Measurements from ENCODE around the gene CBX7.

The CBX7 gene

DNA sequence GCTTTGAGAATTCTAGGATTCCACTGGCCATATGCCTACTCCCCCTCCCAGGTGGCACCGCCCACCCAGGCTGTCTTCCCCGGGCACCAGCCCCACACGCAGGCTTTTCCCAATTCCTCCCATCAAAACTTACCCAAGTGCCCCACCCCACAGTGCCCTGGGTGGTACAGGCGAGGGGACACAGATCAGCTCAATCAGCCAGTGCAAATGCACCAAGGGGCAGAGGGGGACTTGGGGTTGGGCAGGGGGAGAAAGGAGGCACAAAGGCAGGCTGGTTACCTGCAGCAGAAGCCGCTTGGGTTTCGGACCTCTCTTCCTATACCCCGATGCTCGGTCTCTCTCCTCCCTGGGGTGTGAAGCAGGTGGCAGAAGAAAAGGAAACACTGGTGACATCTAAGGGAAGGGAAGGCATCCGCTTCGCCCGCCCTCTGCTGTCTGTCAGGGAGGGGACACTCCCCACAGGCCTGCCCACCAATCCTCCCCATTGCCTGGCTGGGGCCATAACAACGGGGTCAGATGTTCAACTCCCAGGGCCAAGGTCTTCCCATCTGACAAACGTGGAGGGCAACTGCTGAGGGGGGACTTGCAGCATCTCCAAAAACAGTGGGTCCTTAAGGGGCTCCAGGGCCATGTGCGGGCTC lies 14.0 kb downstream of the CBX7 start:
- Histone ChIP-seq H3K14ac (ENCODE audit: low read length in 2 of 2) (no peak overlapping the region), H2AK5ac (ENCODE audit: low read length, severe bottlenecking) (no peak overlapping the region), H3K27me3 (ENCODE audit: control insufficient read depth in 1 of 2, insufficient read depth in 1 of 2, low read length in 2 of 2) (no peaks in the 10 kb centered on the region), H4K91ac (ENCODE audit: low read length) (no peak overlapping the region), H3K4me2 (ENCODE audit: low read length, poor library complexity, severe bottlenecking) (no peak overlapping the region), H2BK12ac (ENCODE audit: low read length in 2 of 2) (no peak overlapping the region), H3K36me3 (ENCODE audit: control insufficient read depth in 1 of 2, insufficient read depth in 2 of 2, low read depth in 1 of 2, low read length in 2 of 2) (peaks cover 0 to 5% of the 10 kb centered on the region in 2 experiments), H3K79me1 (replicated peaks; ENCODE audit: low read length, poor library complexity, severe bottlenecking) (no peaks in the 10 kb centered on the region), H3K4ac (ENCODE audit: low read depth in 1 of 2, low read length in 2 of 2) (no peak overlapping the region), H2BK15ac (ENCODE audit: low read depth, poor library complexity, severe bottlenecking) (no peak overlapping the region), H2BK120ac (ENCODE audit: low read depth, low read length) (no peak overlapping the region), H3K18ac (ENCODE audit: low read depth in 1 of 2, low read length in 2 of 2) (no peak overlapping the region), H3K23ac (ENCODE audit: low read length in 2 of 2) (no peak overlapping the region), H2AFZ (ENCODE audit: low read depth, low read length) (no peak overlapping the region), H4K8ac (ENCODE audit: low read length) (no peak overlapping the region), H3K4me3 (ENCODE audit: insufficient read depth in 1 of 2, low read depth in 1 of 2, low read length in 2 of 2) (no peak overlapping the region), H3K9ac (ENCODE audit: low read length) (no peak overlapping the region), H3K4me1 (ENCODE audit: control insufficient read depth, insufficient read depth, low read depth, low read length) (peaks cover 7% of the 10 kb centered on the region), H3K9me3 (ENCODE audit: control insufficient read depth, low read length) (no peaks in the 10 kb centered on the region), H3K27ac (ENCODE audit: low read length, poor library complexity, severe bottlenecking) (no peak overlapping the region), H2BK5ac (ENCODE audit: low read depth, low read length, poor library complexity, severe bottlenecking) (no peak overlapping the region)
- 84% methylated on average over 14 of the region's 14 CpGs for WGBS
- no peak for DNase-seq

DNA sequence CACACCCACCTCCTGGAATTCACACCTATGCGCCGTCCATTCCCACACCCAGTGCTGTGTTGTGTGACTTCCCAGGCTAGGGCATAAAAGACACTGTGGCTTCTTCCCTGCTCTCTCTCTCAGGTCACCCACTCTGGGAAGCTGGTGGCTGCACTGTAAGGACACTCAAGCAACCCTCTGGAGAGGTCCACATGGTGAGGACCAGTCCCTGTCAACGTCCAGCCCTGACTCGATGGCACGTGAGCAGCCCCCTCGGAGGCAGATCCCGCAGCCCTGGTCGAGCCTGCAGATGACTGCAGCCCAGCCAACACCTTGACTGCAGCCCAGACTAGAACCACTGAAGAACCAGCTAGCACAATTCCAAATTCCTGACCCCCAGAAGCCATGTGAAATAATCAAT lies 16.2 kb downstream of the CBX7 start:
- Histone ChIP-seq H3K4me1 (ENCODE audit: control insufficient read depth, insufficient read depth, low read depth, low read length) (peaks cover 8% of the 10 kb centered on the region), H3K4me3 (ENCODE audit: insufficient read depth in 1 of 2, low read depth in 1 of 2, low read length in 2 of 2) (no peak overlapping the region), H2BK5ac (ENCODE audit: low read depth, low read length, poor library complexity, severe bottlenecking) (no peak overlapping the region), H2AFZ (ENCODE audit: low read depth, low read length) (no peak overlapping the region), H4K91ac (ENCODE audit: low read length) (no peak overlapping the region), H3K27ac (ENCODE audit: low read length, poor library complexity, severe bottlenecking) (no peak overlapping the region), H3K9ac (ENCODE audit: low read length) (no peak overlapping the region), H2AK5ac (ENCODE audit: low read length, severe bottlenecking) (no peak overlapping the region), H3K9me3 (ENCODE audit: control insufficient read depth, low read length) (no peaks in the 10 kb centered on the region), H3K4me2 (ENCODE audit: low read length, poor library complexity, severe bottlenecking) (no peak overlapping the region), H2BK120ac (ENCODE audit: low read depth, low read length) (no peak overlapping the region), H3K36me3 (ENCODE audit: control insufficient read depth in 1 of 2, insufficient read depth in 2 of 2, low read depth in 1 of 2, low read length in 2 of 2) (peaks cover 8 to 11% of the 10 kb centered on the region in 2 experiments), H4K8ac (ENCODE audit: low read length) (no peak overlapping the region), H2BK15ac (ENCODE audit: low read depth, poor library complexity, severe bottlenecking) (no peak overlapping the region), H2BK12ac (ENCODE audit: low read length in 2 of 2) (no peak overlapping the region), H3K4ac (ENCODE audit: low read depth in 1 of 2, low read length in 2 of 2) (no peak overlapping the region), H3K23ac (ENCODE audit: low read length in 2 of 2) (no peak overlapping the region), H3K14ac (ENCODE audit: low read length in 2 of 2) (no peak overlapping the region), H3K18ac (ENCODE audit: low read depth in 1 of 2, low read length in 2 of 2) (no peak overlapping the region), H3K79me1 (replicated peaks; ENCODE audit: low read length, poor library complexity, severe bottlenecking) (no peaks in the 10 kb centered on the region), H3K27me3 (ENCODE audit: control insufficient read depth in 1 of 2, insufficient read depth in 1 of 2, low read length in 2 of 2) (peaks cover 0 to 13% of the 10 kb centered on the region in 2 experiments)
- no peak for DNase-seq
- WGBS, result 89% methylated on average over 8 of the region's 8 CpGs

DNA sequence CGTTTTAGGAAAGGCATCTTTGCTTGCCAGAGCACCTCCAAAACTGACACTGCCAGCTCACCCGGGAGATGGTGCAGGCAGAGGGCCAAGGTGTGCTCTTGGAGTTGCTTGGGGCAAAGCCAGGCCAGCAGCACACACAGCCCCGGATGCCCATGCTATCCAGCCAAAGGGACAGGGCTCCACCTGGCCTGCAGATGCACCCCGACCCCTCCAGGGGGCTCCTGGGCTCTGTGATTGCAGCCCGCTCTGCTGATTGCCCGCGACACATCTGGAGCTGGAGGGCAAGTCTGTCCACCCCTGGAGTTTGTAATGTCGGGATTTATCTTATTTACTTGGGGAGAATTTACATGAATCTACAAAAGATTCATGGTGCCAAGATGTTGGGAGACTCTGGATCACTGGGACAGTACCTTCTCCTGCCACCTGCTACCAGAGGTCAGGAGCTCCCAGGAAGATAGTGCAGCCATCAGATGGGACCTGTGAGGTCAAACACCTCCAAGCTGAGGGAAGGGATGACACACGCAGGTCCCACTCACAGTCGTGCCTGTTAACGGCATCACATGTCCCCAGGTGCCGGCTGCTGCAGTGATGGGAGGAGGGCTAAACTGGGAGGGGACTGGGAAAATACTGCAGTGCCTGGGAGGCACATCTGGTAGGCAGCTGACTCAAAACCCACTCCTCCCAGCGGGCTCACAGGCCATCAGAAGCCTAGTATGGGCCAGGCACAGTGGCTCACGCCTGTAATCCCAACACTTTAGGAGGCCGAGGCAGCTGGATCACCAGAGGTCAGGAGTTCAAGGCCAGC lies 17.2 kb downstream of the CBX7 start:
- 37% methylated on average over 15 of the region's 15 CpGs for WGBS
- H2BK15ac ChIP-seq (ENCODE audit: low read depth, poor library complexity, severe bottlenecking), result no peak overlapping the region
- H3K4me1 ChIP-seq (ENCODE audit: control insufficient read depth, insufficient read depth, low read depth, low read length), result peaks cover 12% of the 10 kb centered on the region
- H3K14ac ChIP-seq (ENCODE audit: low read length in 2 of 2), result no peak overlapping the region
- H3K9ac ChIP-seq (ENCODE audit: low read length), result no peak overlapping the region
- H2BK120ac ChIP-seq (ENCODE audit: low read depth, low read length), result no peak overlapping the region
- H2BK12ac ChIP-seq (ENCODE audit: low read length in 2 of 2), result no peak overlapping the region
- no peak overlapping the region for H3K4me3 ChIP-seq (ENCODE audit: insufficient read depth in 1 of 2, low read depth in 1 of 2, low read length in 2 of 2)
- H3K27ac ChIP-seq (ENCODE audit: low read length, poor library complexity, severe bottlenecking), result no peak overlapping the region
- H2AFZ ChIP-seq (ENCODE audit: low read depth, low read length), result no peak overlapping the region
- H3K4me2 ChIP-seq (ENCODE audit: low read length, poor library complexity, severe bottlenecking), result no peak overlapping the region
- no peak overlapping the region for H3K23ac ChIP-seq (ENCODE audit: low read length in 2 of 2)
- H4K8ac ChIP-seq (ENCODE audit: low read length), result no peak overlapping the region
- H3K79me1 ChIP-seq (replicated peaks; ENCODE audit: low read length, poor library complexity, severe bottlenecking), result no peaks in the 10 kb centered on the region
- peaks cover 0 to 13% of the 10 kb centered on the region in 2 experiments for H3K27me3 ChIP-seq (ENCODE audit: control insufficient read depth in 1 of 2, insufficient read depth in 1 of 2, low read length in 2 of 2)
- H2BK5ac ChIP-seq (ENCODE audit: low read depth, low read length, poor library complexity, severe bottlenecking), result no peak overlapping the region
- H3K4ac ChIP-seq (ENCODE audit: low read depth in 1 of 2, low read length in 2 of 2), result no peak overlapping the region
- peak; percentile 57 for DNase-seq
- no peak overlapping the region for H3K18ac ChIP-seq (ENCODE audit: low read depth in 1 of 2, low read length in 2 of 2)
- H4K91ac ChIP-seq (ENCODE audit: low read length), result no peak overlapping the region
- no peak overlapping the region for H2AK5ac ChIP-seq (ENCODE audit: low read length, severe bottlenecking)
- H3K9me3 ChIP-seq (ENCODE audit: control insufficient read depth, low read length), result no peaks in the 10 kb centered on the region
- peaks cover 7 to 8% of the 10 kb centered on the region in 2 experiments for H3K36me3 ChIP-seq (ENCODE audit: control insufficient read depth in 1 of 2, insufficient read depth in 2 of 2, low read depth in 1 of 2, low read length in 2 of 2)

DNA sequence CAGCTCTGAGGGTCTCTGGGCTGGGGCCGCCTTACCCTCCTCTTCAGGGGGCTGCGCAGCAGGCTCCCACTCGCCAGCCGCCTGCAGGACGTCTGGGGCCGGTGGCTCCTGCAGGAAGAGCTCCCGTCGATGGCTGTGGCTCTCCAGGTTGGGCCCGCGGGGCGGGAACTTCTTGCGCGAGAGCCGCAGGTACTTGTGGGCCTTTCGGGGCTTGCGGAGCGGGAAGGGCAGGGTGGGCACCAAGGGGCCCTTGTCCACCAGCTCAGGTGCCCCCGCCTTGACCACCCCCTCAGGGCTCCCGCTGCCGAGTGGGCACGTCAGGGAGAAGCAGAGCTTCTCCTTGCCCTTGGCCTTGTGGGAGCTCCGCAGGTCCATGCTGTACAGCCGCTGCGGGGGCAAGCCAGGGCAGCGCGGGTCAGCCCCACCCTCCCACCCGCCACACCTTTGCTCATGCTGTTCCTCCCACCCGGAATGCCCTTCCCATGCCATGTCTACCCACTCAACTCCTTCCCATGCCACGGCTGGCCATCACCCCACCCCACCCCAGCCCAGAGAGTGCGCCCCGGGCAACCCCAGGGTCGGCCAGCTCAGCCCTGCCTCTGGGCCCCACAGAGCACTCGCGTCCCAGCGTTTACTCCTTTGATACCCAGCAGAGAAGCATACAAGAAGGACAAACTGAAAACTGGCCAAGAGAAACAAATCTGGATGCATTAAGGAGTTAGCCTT lies 18.0 kb downstream of the CBX7 start:
- peaks cover 7 to 8% of the 10 kb centered on the region in 2 experiments for H3K36me3 ChIP-seq (ENCODE audit: control insufficient read depth in 1 of 2, insufficient read depth in 2 of 2, low read depth in 1 of 2, low read length in 2 of 2)
- no peaks in the 10 kb centered on the region for H3K9me3 ChIP-seq (ENCODE audit: control insufficient read depth, low read length)
- no peak overlapping the region for H2BK120ac ChIP-seq (ENCODE audit: low read depth, low read length)
- H2BK12ac ChIP-seq (ENCODE audit: low read length in 2 of 2), result no peak overlapping the region
- H2BK5ac ChIP-seq (ENCODE audit: low read depth, low read length, poor library complexity, severe bottlenecking), result no peak overlapping the region
- no peak overlapping the region for H4K8ac ChIP-seq (ENCODE audit: low read length)
- H4K91ac ChIP-seq (ENCODE audit: low read length), result no peak overlapping the region
- no peak for DNase-seq
- H3K14ac ChIP-seq (ENCODE audit: low read length in 2 of 2), result no peak overlapping the region
- no peaks in the 10 kb centered on the region for H3K79me1 ChIP-seq (replicated peaks; ENCODE audit: low read length, poor library complexity, severe bottlenecking)
- H3K23ac ChIP-seq (ENCODE audit: low read length in 2 of 2), result no peak overlapping the region
- no peak overlapping the region for H3K27ac ChIP-seq (ENCODE audit: low read length, poor library complexity, severe bottlenecking)
- 91% methylated on average over 32 of the region's 35 CpGs for whole genome bisulfite sequencing
- H3K4me2 ChIP-seq (ENCODE audit: low read length, poor library complexity, severe bottlenecking), result no peak overlapping the region
- no peak overlapping the region for H2AK5ac ChIP-seq (ENCODE audit: low read length, severe bottlenecking)
- H3K18ac ChIP-seq (ENCODE audit: low read depth in 1 of 2, low read length in 2 of 2), result no peak overlapping the region
- no peak overlapping the region for H2BK15ac ChIP-seq (ENCODE audit: low read depth, poor library complexity, severe bottlenecking)
- H3K4me3 ChIP-seq (ENCODE audit: insufficient read depth in 1 of 2, low read depth in 1 of 2, low read length in 2 of 2), result no peak overlapping the region
- peaks cover 12% of the 10 kb centered on the region for H3K4me1 ChIP-seq (ENCODE audit: control insufficient read depth, insufficient read depth, low read depth, low read length)
- no peak overlapping the region for H2AFZ ChIP-seq (ENCODE audit: low read depth, low read length)
- H3K4ac ChIP-seq (ENCODE audit: low read depth in 1 of 2, low read length in 2 of 2), result no peak overlapping the region
- no peak overlapping the region for H3K9ac ChIP-seq (ENCODE audit: low read length)
- H3K27me3 ChIP-seq (ENCODE audit: control insufficient read depth in 1 of 2, insufficient read depth in 1 of 2, low read length in 2 of 2), result peaks cover 0 to 13% of the 10 kb centered on the region in 2 experiments
